Measurements from ENCODE around the gene RPUSD4. TPM values are rescaled to one million over a fixed set of nuclear protein-coding genes. Genes with fewer than 3 reads are reported as not detected.
A peak's percentile ranks its signal among the peaks of the same experiment; 100 is the strongest.

RPUSD4 gene
- total RNA-seq, 1 donor from 2014 or later = 41.0 TPM

- DNase-seq = no peak
These were observed 55.9 kb downstream of the RPUSD4 start for GRCh38 chr11:126155402-126156187.

DNA sequence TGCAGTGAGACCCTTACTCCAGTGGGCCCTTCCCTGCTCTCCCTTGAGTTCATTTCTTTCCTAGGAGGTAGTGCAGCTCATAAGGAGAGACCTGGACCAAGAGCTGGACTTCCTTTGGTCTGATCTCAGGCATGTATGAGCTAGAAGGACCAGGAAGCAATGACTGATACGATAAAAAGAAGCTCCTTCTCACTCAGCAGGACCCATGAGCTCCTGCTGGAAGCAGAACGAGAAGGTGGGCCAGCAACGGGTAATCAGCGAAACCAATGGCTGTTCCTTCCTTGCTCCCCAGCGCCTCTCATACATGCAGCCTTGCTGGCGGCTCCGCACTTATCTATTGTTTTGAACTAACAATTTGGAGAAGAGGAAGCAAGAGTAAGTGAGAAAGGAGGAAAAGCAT lies 56.8 kb downstream of the RPUSD4 start:
- peak; percentile 50 for DNase-seq

- DNase-seq = peak; percentile 99
These were observed 57.5 kb downstream of the RPUSD4 start for GRCh38 chr11:126153972-126154371.

- DNase-seq = no peak
These were observed 58.4 kb downstream of the RPUSD4 start for GRCh38 chr11:126153006-126153405.

DNA sequence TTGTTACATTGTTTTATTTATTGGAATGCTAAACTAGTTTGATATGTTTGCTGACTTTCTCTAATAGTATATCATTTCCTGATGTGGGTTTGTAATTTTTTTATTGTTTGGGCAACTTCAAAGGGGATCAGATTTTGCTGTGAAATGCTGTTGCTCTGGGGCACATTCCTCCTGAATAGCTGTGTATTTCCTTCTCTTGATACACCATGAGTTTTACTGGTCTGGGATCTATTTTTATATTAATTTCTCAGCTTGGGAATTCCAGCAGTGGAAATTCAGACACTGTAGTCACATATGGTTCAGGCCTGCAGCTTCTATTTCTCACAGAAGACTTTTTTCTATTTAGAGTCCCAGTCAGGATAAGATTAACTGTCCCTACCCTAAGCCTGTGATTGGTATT lies 58.9 kb downstream of the RPUSD4 start:
- DNase-seq = peak; percentile 38

- no peak for DNase-seq
These were observed 59.3 kb downstream of the RPUSD4 start for GRCh38 chr11:126152152-126152551.

Other genes with a start within 250 kb of the RPUSD4 start
- 3.6 and 4.0 TPM in 2 replicates for gene CDON, start 148.8 kb downstream of the RPUSD4 start, total RNA-seq
- gene FAM118B, start 132 bp upstream of the RPUSD4 start, total RNA-seq = 31.8 and 46.5 TPM in 2 replicates
- gene SRPRA, start 57.2 kb upstream of the RPUSD4 start, total RNA-seq = 43.9 and 85.5 TPM in 2 replicates
- gene FOXRED1, start 57.5 kb upstream of the RPUSD4 start, total RNA-seq = 11.2 and 17.5 TPM in 2 replicates
- 5.1 and 6.8 TPM in 2 replicates for gene TIRAP, start 71.4 kb upstream of the RPUSD4 start, total RNA-seq
- 6.6 and 11.4 TPM in 2 replicates for gene DCPS, start 92.4 kb upstream of the RPUSD4 start, total RNA-seq
- 15.8 and 16.1 TPM in 2 replicates for gene ST3GAL4, start 144.0 kb upstream of the RPUSD4 start, total RNA-seq

All from dermis blood vessel endothelial cell (primary cell).